GM21723 (cell line): ENCODE data around the gene EVC2.

ENCODE experiments used
- ATAC-seq: cut with Tn5 transposase; IDR thresholded peaks from one replicate; pipeline ENCODE4 v1.9.1; 2021; ENCODE audit warnings: mild to moderate bottlenecking, moderate library complexity; ENCODE audit not compliant: unreplicated experiment

The EVC2 gene

GRCh38 chr4:5572114-5572513 lies 136.2 kb downstream of the EVC2 start:
- no peak for ATAC-seq

GRCh38 chr4:5571646-5572045 lies 136.7 kb downstream of the EVC2 start:
- ATAC-seq, result no peak

GRCh38 chr4:5569451-5569850 lies 138.9 kb downstream of the EVC2 start:
- no peak for ATAC-seq

- ATAC-seq, result no peak
Observed at GRCh38 chr4:5568931-5569330, 139.4 kb downstream of the EVC2 start.

GRCh38 chr4:5568336-5568735 lies 140.0 kb downstream of the EVC2 start:
- ATAC-seq, result no peak

- no peak for ATAC-seq
Observed at GRCh38 chr4:5566991-5567390, 141.4 kb downstream of the EVC2 start.

GRCh38 chr4:5566526-5566925 lies 141.8 kb downstream of the EVC2 start:
- ATAC-seq, result no peak

- ATAC-seq, result no peak
Observed at GRCh38 chr4:5563856-5564255, 144.5 kb downstream of the EVC2 start.

- no peak for ATAC-seq
Observed at GRCh38 chr4:5562476-5562875, 145.9 kb downstream of the EVC2 start.

- no peak for ATAC-seq
Observed at GRCh38 chr4:5561286-5561685, 147.1 kb downstream of the EVC2 start.

GRCh38 chr4:5558502-5558901 lies 149.9 kb downstream of the EVC2 start:
- no peak for ATAC-seq

GRCh38 chr4:5554376-5554775 lies 154.0 kb downstream of the EVC2 start:
- no peak for ATAC-seq

GRCh38 chr4:5553801-5554200 lies 154.6 kb downstream of the EVC2 start:
- no peak for ATAC-seq

- no peak for ATAC-seq
Observed at GRCh38 chr4:5552451-5552850, 155.9 kb downstream of the EVC2 start.

- ATAC-seq, result no peak
Observed at GRCh38 chr4:5547651-5548249, 160.6 kb downstream of the EVC2 start.

GRCh38 chr4:5545271-5545670 lies 163.1 kb downstream of the EVC2 start:
- ATAC-seq, result no peak

GRCh38 chr4:5544762-5545161 lies 163.6 kb downstream of the EVC2 start:
- no peak for ATAC-seq

- no peak for ATAC-seq
Observed at GRCh38 chr4:5543681-5544080, 164.7 kb downstream of the EVC2 start.

- ATAC-seq, result no peak
Observed at GRCh38 chr4:5541169-5541568, 167.2 kb downstream of the EVC2 start.

GRCh38 chr4:5539584-5539983 lies 168.8 kb downstream of the EVC2 start:
- no peak for ATAC-seq

GRCh38 chr4:5532100-5532499 lies 176.3 kb downstream of the EVC2 start:
- no peak for ATAC-seq

GRCh38 chr4:5528031-5528436 lies 180.3 kb downstream of the EVC2 start:
- no peak for ATAC-seq

- no peak for ATAC-seq
Observed at GRCh38 chr4:5527211-5527610, 181.1 kb downstream of the EVC2 start.
